Thyroid gland (tissue), 4 donors: Measurements from ENCODE around the gene SPINK1.
"Not testable (repeated sequence)": the region's sequence is repeated elsewhere in the genome, so short reads cannot be mapped to it uniquely, and the experiment has no call there.

ENCODE experiments used
- CTCF ChIP-seq, 6 experiments: fragments of 200-600 bp in 3 of 6; fragments of 450-650 bp in 3 of 6; sonication (generic) in 3 of 6; IDR thresholded peaks; one replicate each; pipeline ENCODE4 v1.5.1; 2016 to 2019; ENCODE audit warnings: antibody characterized with exemption in 6 of 6, mild to moderate bottlenecking in 2 of 6, inconsistent platforms in 1 of 6, moderate library complexity in 1 of 6
- POLR2A ChIP-seq, 2 donors: fragments of 450-650 bp; IDR thresholded peaks; one replicate each; pipeline ENCODE4 v1.6.1; 2017; ENCODE audit warnings: antibody characterized with exemption in 2 of 2, mild to moderate bottlenecking in 2 of 2, moderate library complexity in 1 of 2

- TF ChIP-seq POLR2A, CTCF (IDR thresholded peaks at IDR 0.05): not testable (repeated sequence)
Measured at GRCh38 chr5:147827017-147827416, 4.5 kb downstream of the SPINK1 start.
